GM18508 (cell line): ENCODE measurements around the gene PELI2.

Experiments
- ATAC-seq: cut with Tn5 transposase; IDR thresholded peaks from one replicate; pipeline ENCODE4 v1.9.1; 2021; ENCODE audit warnings: moderate number of reproducible peaks; ENCODE audit not compliant: insufficient read depth, unreplicated experiment

Gene PELI2

GRCh38 chr14:56331592-56332216 is 213.5 kb downstream of the PELI2 start:
- no peak for ATAC-seq

GRCh38 chr14:56333359-56334292 is 215.4 kb downstream of the PELI2 start:
- no peak for ATAC-seq

- ATAC-seq: no peak
Measured at GRCh38 chr14:56334458-56334857, 216.2 kb downstream of the PELI2 start.

- no peak for ATAC-seq
Measured at GRCh38 chr14:56338674-56339073, 220.5 kb downstream of the PELI2 start.

GRCh38 chr14:56339855-56340701 is 221.9 kb downstream of the PELI2 start:
- no peak for ATAC-seq

GRCh38 chr14:56340932-56341331 is 222.7 kb downstream of the PELI2 start:
- no peak for ATAC-seq

- no peak for ATAC-seq
Measured at GRCh38 chr14:56341766-56342493, 223.7 kb downstream of the PELI2 start.

- ATAC-seq: no peak
Measured at GRCh38 chr14:56342494-56342942, 224.3 kb downstream of the PELI2 start.

GRCh38 chr14:56349960-56350359 is 231.7 kb downstream of the PELI2 start:
- ATAC-seq: no peak
